PFSK-1 (cell line): ENCODE data around the gene TENT5C.

ENCODE experiments used
- FOXP2 ChIP-seq: optimal IDR thresholded peaks from 2 replicates; pipeline ENCODE3; 2011; ENCODE audit warnings: borderline replicate concordance, control low read depth, inconsistent platforms; ENCODE audit not compliant: insufficient read depth; ENCODE audit errors: extremely low read length, extremely low read depth
- POLR2AphosphoS5 ChIP-seq: IDR thresholded peaks from 2 replicates; pipeline ENCODE4 v1.6.1; 2012; ENCODE audit warnings: low read depth, mild to moderate bottlenecking, control low read depth, low read length, moderate library complexity
- REST ChIP-seq, 2 experiments: IDR thresholded peaks; 2 replicates each; pipeline versions ENCODE4 v1.6.1 to v1.8.0; 2011 to 2012; ENCODE audit warnings: low read depth in 2 of 2, low read length in 2 of 2, control low read depth in 1 of 2, inconsistent platforms in 1 of 2, mild to moderate bottlenecking in 1 of 2, moderate library complexity in 1 of 2; ENCODE audit not compliant: insufficient read depth in 1 of 2
- SIN3A ChIP-seq: IDR thresholded peaks from 2 replicates; pipeline ENCODE4 v1.6.1; 2012; ENCODE audit warnings: mild to moderate bottlenecking, low read length, moderate library complexity, borderline replicate concordance; ENCODE audit not compliant: insufficient read depth
- TAF1 ChIP-seq: IDR thresholded peaks from 2 replicates; pipeline ENCODE4 v1.6.1; 2012; ENCODE audit warnings: low read length, control low read depth, borderline replicate concordance; ENCODE audit not compliant: insufficient read depth

TENT5C gene

GRCh38 chr1:117629625-117630422 is 24.0 kb downstream of the TENT5C start:
- TF ChIP-seq TAF1 (no peak), REST (IDR thresholded peaks at IDR 0.05; ENCODE audit: insufficient read depth in 1 of 2, low read depth in 2 of 2, low read length in 2 of 2) (no peak), SIN3A (no peak), POLR2AphosphoS5 (no peak), FOXP2 (no peak)

GRCh38 chr1:117630423-117630998 is 24.7 kb downstream of the TENT5C start:
- TF ChIP-seq SIN3A (no peak), REST (IDR thresholded peaks at IDR 0.05; ENCODE audit: insufficient read depth in 1 of 2, low read depth in 2 of 2, low read length in 2 of 2) (no peak)

GRCh38 chr1:117631359-117632160 is 25.7 kb downstream of the TENT5C start:
- TF ChIP-seq REST (IDR thresholded peaks at IDR 0.05; ENCODE audit: insufficient read depth in 1 of 2, low read depth in 2 of 2, low read length in 2 of 2) (no peak), TAF1 (no peak), FOXP2 (no peak), POLR2AphosphoS5 (no peak), SIN3A (no peak)

GRCh38 chr1:117632269-117633067 is 26.6 kb downstream of the TENT5C start:
- TF ChIP-seq SIN3A (no peak), FOXP2 (no peak), TAF1 (no peak), POLR2AphosphoS5 (no peak), REST (IDR thresholded peaks at IDR 0.05; ENCODE audit: insufficient read depth in 1 of 2, low read depth in 2 of 2, low read length in 2 of 2) (no peak)
